Measurements from ENCODE around the gene MIPEP.

DNA sequence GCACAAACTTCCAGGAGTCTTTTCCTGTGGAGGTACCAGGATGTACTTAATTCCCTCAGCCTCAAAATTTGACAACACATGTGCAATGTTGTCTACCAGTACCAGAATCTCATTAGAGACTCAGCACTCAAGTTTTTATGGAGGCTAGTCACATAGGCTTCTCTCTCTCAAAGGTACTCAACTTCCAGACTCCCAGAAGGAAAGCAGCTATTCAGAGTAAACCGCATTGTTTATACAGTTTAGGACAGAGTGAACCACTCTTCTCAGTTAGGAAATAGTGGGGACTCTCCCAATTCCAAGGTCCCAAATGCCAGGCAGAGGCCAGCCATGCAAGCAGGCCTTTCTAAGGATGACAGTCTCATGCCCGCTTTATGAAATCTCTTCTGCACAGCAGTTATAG is 16.6 kb upstream of the MIPEP start:
- TF ChIP-seq, protein P1, sequence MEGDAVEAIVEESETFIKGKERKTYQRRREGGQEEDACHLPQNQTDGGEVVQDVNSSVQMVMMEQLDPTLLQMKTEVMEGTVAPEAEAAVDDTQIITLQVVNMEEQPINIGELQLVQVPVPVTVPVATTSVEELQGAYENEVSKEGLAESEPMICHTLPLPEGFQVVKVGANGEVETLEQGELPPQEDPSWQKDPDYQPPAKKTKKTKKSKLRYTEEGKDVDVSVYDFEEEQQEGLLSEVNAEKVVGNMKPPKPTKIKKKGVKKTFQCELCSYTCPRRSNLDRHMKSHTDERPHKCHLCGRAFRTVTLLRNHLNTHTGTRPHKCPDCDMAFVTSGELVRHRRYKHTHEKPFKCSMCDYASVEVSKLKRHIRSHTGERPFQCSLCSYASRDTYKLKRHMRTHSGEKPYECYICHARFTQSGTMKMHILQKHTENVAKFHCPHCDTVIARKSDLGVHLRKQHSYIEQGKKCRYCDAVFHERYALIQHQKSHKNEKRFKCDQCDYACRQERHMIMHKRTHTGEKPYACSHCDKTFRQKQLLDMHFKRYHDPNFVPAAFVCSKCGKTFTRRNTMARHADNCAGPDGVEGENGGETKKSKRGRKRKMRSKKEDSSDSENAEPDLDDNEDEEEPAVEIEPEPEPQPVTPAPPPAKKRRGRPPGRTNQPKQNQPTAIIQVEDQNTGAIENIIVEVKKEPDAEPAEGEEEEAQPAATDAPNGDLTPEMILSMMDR (conservative IDR thresholded peaks at IDR 0.05 in 1 of 2, IDR thresholded peaks at IDR 0.05 in 1 of 2; ENCODE audit: low read depth in 1 of 2, low read length in 2 of 2): no peak
- no peak for TF ChIP-seq EZH2 (IDR thresholded peaks at IDR 0.05; ENCODE audit: low read length, missing control alignments)
